ENCODE data around the gene AVP.

GRCh38 chr20:3130051-3130600, 45.6 kb upstream of the AVP start:
- TF ChIP-seq, protein P1, sequence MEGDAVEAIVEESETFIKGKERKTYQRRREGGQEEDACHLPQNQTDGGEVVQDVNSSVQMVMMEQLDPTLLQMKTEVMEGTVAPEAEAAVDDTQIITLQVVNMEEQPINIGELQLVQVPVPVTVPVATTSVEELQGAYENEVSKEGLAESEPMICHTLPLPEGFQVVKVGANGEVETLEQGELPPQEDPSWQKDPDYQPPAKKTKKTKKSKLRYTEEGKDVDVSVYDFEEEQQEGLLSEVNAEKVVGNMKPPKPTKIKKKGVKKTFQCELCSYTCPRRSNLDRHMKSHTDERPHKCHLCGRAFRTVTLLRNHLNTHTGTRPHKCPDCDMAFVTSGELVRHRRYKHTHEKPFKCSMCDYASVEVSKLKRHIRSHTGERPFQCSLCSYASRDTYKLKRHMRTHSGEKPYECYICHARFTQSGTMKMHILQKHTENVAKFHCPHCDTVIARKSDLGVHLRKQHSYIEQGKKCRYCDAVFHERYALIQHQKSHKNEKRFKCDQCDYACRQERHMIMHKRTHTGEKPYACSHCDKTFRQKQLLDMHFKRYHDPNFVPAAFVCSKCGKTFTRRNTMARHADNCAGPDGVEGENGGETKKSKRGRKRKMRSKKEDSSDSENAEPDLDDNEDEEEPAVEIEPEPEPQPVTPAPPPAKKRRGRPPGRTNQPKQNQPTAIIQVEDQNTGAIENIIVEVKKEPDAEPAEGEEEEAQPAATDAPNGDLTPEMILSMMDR (IDR thresholded peaks at IDR 0.05), result no peak
- TF ChIP-seq POLR2AphosphoS5 (IDR thresholded peaks at IDR 0.05; ENCODE audit: low read depth, low read length), result no peak
- TF ChIP-seq TCF7L2 (IDR thresholded peaks at IDR 0.05; ENCODE audit: low read depth, low read length), result no peak
